ENCODE results near the gene TH.

The TH gene

GRCh38 chr11:2207773-2208621 is 36.4 kb upstream of the TH start:
- H3K27me3 ChIP-seq (ENCODE audit: insufficient read depth, insufficient read length): no peaks in the 10 kb centered on the region
- H3K4me1 ChIP-seq (ENCODE audit: insufficient read depth, insufficient read length): peaks cover 26% of the 10 kb centered on the region
- TF ChIP-seq SUZ12 (IDR thresholded peaks at IDR 0.05; ENCODE audit: extremely low read depth, insufficient read depth, insufficient read length) (no peak), ZNF274 (IDR thresholded peaks at IDR 0.05; ENCODE audit: low read depth, low read length) (no peak), YY1 (IDR thresholded peaks at IDR 0.05; ENCODE audit: insufficient read depth, insufficient read length) (no peak)
- no peak for DNase-seq (ENCODE audit: low read depth, low spot score)
- no peak overlapping the region for H3K4me3 ChIP-seq (ENCODE audit: insufficient read length, low read depth)
- H3K9me3 ChIP-seq (ENCODE audit: insufficient read depth, low read length): no peaks in the 10 kb centered on the region
- H3K9ac ChIP-seq (ENCODE audit: insufficient read length, low read depth): peak overlapping the region; percentile 27
- no peaks in the 10 kb centered on the region for H3K36me3 ChIP-seq (ENCODE audit: insufficient read depth, insufficient read length, low read length)

GRCh38 chr11:2207212-2207611 is 35.6 kb upstream of the TH start:
- H3K4me3 ChIP-seq (ENCODE audit: insufficient read length, low read depth): no peak overlapping the region
- H3K9ac ChIP-seq (ENCODE audit: insufficient read length, low read depth): no peak overlapping the region
- no peak for DNase-seq (ENCODE audit: low read depth, low spot score)
- no peaks in the 10 kb centered on the region for H3K27me3 ChIP-seq (ENCODE audit: insufficient read depth, insufficient read length)
- peaks cover 22% of the 10 kb centered on the region for H3K4me1 ChIP-seq (ENCODE audit: insufficient read depth, insufficient read length)
- H3K9me3 ChIP-seq (ENCODE audit: insufficient read depth, low read length): no peaks in the 10 kb centered on the region
- TF ChIP-seq SUZ12 (IDR thresholded peaks at IDR 0.05; ENCODE audit: extremely low read depth, insufficient read depth, insufficient read length) (no peak), ZNF274 (IDR thresholded peaks at IDR 0.05; ENCODE audit: low read depth, low read length) (no peak), YY1 (IDR thresholded peaks at IDR 0.05; ENCODE audit: insufficient read depth, insufficient read length) (no peak)
- no peaks in the 10 kb centered on the region for H3K36me3 ChIP-seq (ENCODE audit: insufficient read depth, insufficient read length, low read length)

- TF ChIP-seq ZNF274 (IDR thresholded peaks at IDR 0.05; ENCODE audit: low read depth, low read length): no peak
- Histone ChIP-seq H3K36me3 (ENCODE audit: insufficient read depth, insufficient read length, low read length) (no peaks in the 10 kb centered on the region), H3K4me1 (ENCODE audit: insufficient read depth, insufficient read length) (peaks cover 20% of the 10 kb centered on the region), H3K9me3 (ENCODE audit: insufficient read depth, low read length) (no peaks in the 10 kb centered on the region), H3K9ac (ENCODE audit: insufficient read length, low read depth) (no peak overlapping the region), H3K4me3 (ENCODE audit: insufficient read length, low read depth) (no peak overlapping the region), H3K27me3 (ENCODE audit: insufficient read depth, insufficient read length) (no peaks in the 10 kb centered on the region)
- no peak for DNase-seq (ENCODE audit: low read depth, low spot score)
These were observed 34.5 kb upstream of the TH start for GRCh38 chr11:2205981-2206690.

- no peaks in the 10 kb centered on the region for H3K9me3 ChIP-seq (ENCODE audit: insufficient read depth, low read length)
- no peaks in the 10 kb centered on the region for H3K27me3 ChIP-seq (ENCODE audit: insufficient read depth, insufficient read length)
- no peak overlapping the region for H3K9ac ChIP-seq (ENCODE audit: insufficient read length, low read depth)
- peaks cover 14% of the 10 kb centered on the region for H3K4me1 ChIP-seq (ENCODE audit: insufficient read depth, insufficient read length)
- no peak overlapping the region for H3K4me3 ChIP-seq (ENCODE audit: insufficient read length, low read depth)
- TF ChIP-seq ZNF274 (IDR thresholded peaks at IDR 0.05; ENCODE audit: low read depth, low read length) (no peak), YY1 (IDR thresholded peaks at IDR 0.05; ENCODE audit: insufficient read depth, insufficient read length) (no peak), SUZ12 (IDR thresholded peaks at IDR 0.05; ENCODE audit: extremely low read depth, insufficient read depth, insufficient read length) (no peak)
- DNase-seq (ENCODE audit: low read depth, low spot score): no peak
- H3K36me3 ChIP-seq (ENCODE audit: insufficient read depth, insufficient read length, low read length): no peaks in the 10 kb centered on the region
These were observed 33.7 kb upstream of the TH start for GRCh38 chr11:2205214-2205720.

GRCh38 chr11:2204361-2205213 is 33.0 kb upstream of the TH start:
- TF ChIP-seq YY1 (IDR thresholded peaks at IDR 0.05; ENCODE audit: insufficient read depth, insufficient read length) (no peak), SUZ12 (IDR thresholded peaks at IDR 0.05; ENCODE audit: extremely low read depth, insufficient read depth, insufficient read length) (no peak), ZNF274 (IDR thresholded peaks at IDR 0.05; ENCODE audit: low read depth, low read length) (no peak)
- no peaks in the 10 kb centered on the region for H3K36me3 ChIP-seq (ENCODE audit: insufficient read depth, insufficient read length, low read length)
- H3K9me3 ChIP-seq (ENCODE audit: insufficient read depth, low read length): no peaks in the 10 kb centered on the region
- no peak overlapping the region for H3K9ac ChIP-seq (ENCODE audit: insufficient read length, low read depth)
- H3K4me3 ChIP-seq (ENCODE audit: insufficient read length, low read depth): no peak overlapping the region
- peaks cover 14% of the 10 kb centered on the region for H3K4me1 ChIP-seq (ENCODE audit: insufficient read depth, insufficient read length)
- H3K27me3 ChIP-seq (ENCODE audit: insufficient read depth, insufficient read length): no peaks in the 10 kb centered on the region
- no peak for DNase-seq (ENCODE audit: low read depth, low spot score)

- no peak for DNase-seq (ENCODE audit: low read depth, low spot score)
- Histone ChIP-seq H3K4me3 (ENCODE audit: insufficient read length, low read depth) (no peak overlapping the region), H3K9me3 (ENCODE audit: insufficient read depth, low read length) (no peaks in the 10 kb centered on the region), H3K4me1 (ENCODE audit: insufficient read depth, insufficient read length) (peaks cover 14% of the 10 kb centered on the region), H3K27me3 (ENCODE audit: insufficient read depth, insufficient read length) (no peaks in the 10 kb centered on the region), H3K9ac (ENCODE audit: insufficient read length, low read depth) (no peak overlapping the region), H3K36me3 (ENCODE audit: insufficient read depth, insufficient read length, low read length) (no peaks in the 10 kb centered on the region)
- no peak for TF ChIP-seq YY1 (IDR thresholded peaks at IDR 0.05; ENCODE audit: insufficient read depth, insufficient read length)
- TF ChIP-seq SUZ12 (IDR thresholded peaks at IDR 0.05; ENCODE audit: extremely low read depth, insufficient read depth, insufficient read length): no peak
- no peak for TF ChIP-seq ZNF274 (IDR thresholded peaks at IDR 0.05; ENCODE audit: low read depth, low read length)
These were observed 32.0 kb upstream of the TH start for GRCh38 chr11:2203440-2204259.
